Caco-2 (cell line): ENCODE data around the gene CFAP46. TPM values are rescaled to one million over a fixed set of nuclear protein-coding genes. Genes with fewer than 3 reads are reported as not detected.
A peak's percentile ranks its signal among the peaks of the same experiment; 100 is the strongest.

Experiments used
- BruUV-seq: library from RNA; stranded (reverse); fragments of 400-500 nt; replicated peaks from 2 replicates; lab custom pipeline; 2021; lab: Mats Ljungman, UMichigan
- CTCF ChIA-PET: fragments of 300-600 bp; sonication (Branson Sonifier 250); formaldehyde crosslinking; loops from one replicate; lab custom pipeline; 2022; ENCODE audit warnings: antibody characterized with exemption; lab: Charles Lee
- POLR2A ChIA-PET: fragments of 300-600 bp; sonication (Branson Sonifier 250); formaldehyde crosslinking; loops from one replicate; lab custom pipeline; 2022; ENCODE audit warnings: antibody characterized with exemption; lab: Charles Lee
- DNase-seq, 2 experiments: peaks; one replicate each; pipeline versions ENCODE4 v3.0.0 to v3.0.0-alpha.2; 2020 to 2022
- H3K27me3 ChIP-seq: replicated peaks from 2 replicates; pipeline ENCODE4 v1.6.0; 2011; ENCODE audit warnings: low read length; ENCODE audit not compliant: control insufficient read depth, insufficient read depth
- H3K36me3 ChIP-seq: 2 replicates; pipeline ENCODE4 v1.5.1; 2011; ENCODE audit warnings: low read length; ENCODE audit not compliant: control insufficient read depth, insufficient read depth
- H3K4me1 ChIP-seq: fragments of 250-450 bp; sonication (Bioruptor Pico); 2 replicates; pipeline ENCODE4 v1.5.1; 2020; ENCODE audit warnings: mild to moderate bottlenecking
- H3K4me3 ChIP-seq: 2 replicates; pipeline ENCODE4 v1.5.1; 2011; ENCODE audit warnings: low read depth, mild to moderate bottlenecking, control low read depth, low read length
- H3K9me3 ChIP-seq: fragments of 250-450 bp; sonication (Bioruptor Pico); 2 replicates; pipeline ENCODE4 v1.5.1; 2020; ENCODE audit warnings: mild to moderate bottlenecking, moderate library complexity
- H3K27ac Mint-ChIP-seq: one replicate; pipeline ENCODE4 v1.8.0; 2022; ENCODE audit warnings: mixed read lengths; ENCODE audit not compliant: unreplicated experiment
- H3K27me3 Mint-ChIP-seq: one replicate; pipeline ENCODE4 v1.8.0; 2022; ENCODE audit warnings: mixed read lengths; ENCODE audit not compliant: insufficient read depth, unreplicated experiment
- H3K36me3 Mint-ChIP-seq: one replicate; pipeline ENCODE4 v1.8.0; 2022; ENCODE audit warnings: mild to moderate bottlenecking, mixed read lengths; ENCODE audit not compliant: insufficient read depth, unreplicated experiment
- H3K4me1 Mint-ChIP-seq: one replicate; pipeline ENCODE4 v1.8.0; 2022; ENCODE audit warnings: low read depth, mixed read lengths; ENCODE audit not compliant: unreplicated experiment
- H3K4me3 Mint-ChIP-seq: one replicate; pipeline ENCODE4 v1.8.0; 2022; ENCODE audit warnings: mild to moderate bottlenecking, moderate library complexity, mixed read lengths; ENCODE audit not compliant: unreplicated experiment
- H3K9me3 Mint-ChIP-seq: one replicate; pipeline ENCODE4 v1.8.0; 2022; ENCODE audit warnings: mixed read lengths; ENCODE audit not compliant: unreplicated experiment
- intact Hi-C: fragments of 100-400 bp; cut with micrococcal nuclease; formaldehyde crosslinking; loops from one replicate; pipeline ENCODE4 v1.10.0; 2022; ENCODE audit not compliant: unreplicated experiment
- total RNA-seq: library from RNA; stranded (reverse); gene quantifications from 2 replicates; pipeline ENCODE4 v1.2.3, GENCODE V29; 2022
- TF ChIP-seq, protein P1 (sequence below), 2 experiments: fragments of 200-600 bp in 1 of 2; IDR thresholded peaks; 1 replicate in 1 of 2; 2 replicates in 1 of 2; pipeline versions ENCODE4 v1.5.1 to v1.8.0; 2011 to 2022; ENCODE audit warnings: antibody characterized with exemption in 1 of 2, control low read depth in 1 of 2, inconsistent platforms in 1 of 2, low read depth in 1 of 2, low read length in 1 of 2, mild to moderate bottlenecking in 1 of 2, moderate library complexity in 1 of 2; ENCODE audit not compliant: insufficient read depth in 1 of 2, severe bottlenecking in 1 of 2, unreplicated experiment in 1 of 2

The CFAP46 gene
- total RNA-seq, 1 experiment from 2014 or later: not detected

DNA sequence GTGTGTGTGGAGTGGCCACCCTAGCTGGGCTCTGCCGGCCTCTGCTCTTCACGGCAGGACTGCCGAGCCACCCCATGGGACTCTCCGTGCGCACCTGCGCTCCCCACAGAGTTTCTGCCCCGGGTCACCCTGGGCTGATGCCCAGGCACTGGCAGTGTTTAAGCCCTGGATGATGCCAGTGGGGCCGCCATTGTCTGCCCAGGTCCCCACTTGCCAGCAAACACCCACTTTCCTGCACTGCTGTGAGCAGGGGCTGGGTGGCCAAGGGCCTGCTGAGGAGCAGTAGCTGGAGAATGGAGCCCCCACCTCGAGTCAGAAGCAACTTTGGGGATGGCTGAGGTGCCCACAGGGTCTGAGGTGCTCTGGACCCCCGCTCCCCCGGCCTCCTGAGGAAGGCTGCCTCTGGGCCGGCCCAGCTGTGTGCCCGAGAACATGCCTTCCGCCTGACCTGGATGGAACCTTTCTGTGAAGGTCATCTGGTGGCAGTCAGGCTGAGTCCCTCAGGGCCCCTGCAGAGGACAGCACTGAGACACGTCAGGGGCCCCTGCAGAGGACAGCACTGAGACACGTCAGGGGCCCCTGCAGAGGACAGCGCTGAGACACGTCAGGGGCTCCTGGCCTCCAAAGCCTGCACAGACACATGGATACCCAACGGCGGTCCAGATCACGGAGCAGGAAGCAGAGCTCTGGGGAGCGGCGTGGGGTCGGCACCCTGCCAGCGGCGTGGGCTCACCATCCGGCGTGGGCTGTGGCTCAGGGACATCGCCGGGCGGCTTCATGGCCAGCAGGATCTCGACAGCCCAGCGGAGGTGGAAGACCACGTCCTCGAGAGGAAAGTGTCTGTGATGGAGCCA, 62.0 kb downstream of the CFAP46 start:
- Mint-ChIP-seq H3K27me3 (peaks cover 45% of the 10 kb centered on the region), H3K27ac (no peak overlapping the region), H3K36me3 (no peaks in the 10 kb centered on the region), H3K4me1 (no peaks in the 10 kb centered on the region), H3K9me3 (peaks cover 8% of the 10 kb centered on the region), H3K4me3 (no peak overlapping the region)
- TF ChIP-seq, protein P1, sequence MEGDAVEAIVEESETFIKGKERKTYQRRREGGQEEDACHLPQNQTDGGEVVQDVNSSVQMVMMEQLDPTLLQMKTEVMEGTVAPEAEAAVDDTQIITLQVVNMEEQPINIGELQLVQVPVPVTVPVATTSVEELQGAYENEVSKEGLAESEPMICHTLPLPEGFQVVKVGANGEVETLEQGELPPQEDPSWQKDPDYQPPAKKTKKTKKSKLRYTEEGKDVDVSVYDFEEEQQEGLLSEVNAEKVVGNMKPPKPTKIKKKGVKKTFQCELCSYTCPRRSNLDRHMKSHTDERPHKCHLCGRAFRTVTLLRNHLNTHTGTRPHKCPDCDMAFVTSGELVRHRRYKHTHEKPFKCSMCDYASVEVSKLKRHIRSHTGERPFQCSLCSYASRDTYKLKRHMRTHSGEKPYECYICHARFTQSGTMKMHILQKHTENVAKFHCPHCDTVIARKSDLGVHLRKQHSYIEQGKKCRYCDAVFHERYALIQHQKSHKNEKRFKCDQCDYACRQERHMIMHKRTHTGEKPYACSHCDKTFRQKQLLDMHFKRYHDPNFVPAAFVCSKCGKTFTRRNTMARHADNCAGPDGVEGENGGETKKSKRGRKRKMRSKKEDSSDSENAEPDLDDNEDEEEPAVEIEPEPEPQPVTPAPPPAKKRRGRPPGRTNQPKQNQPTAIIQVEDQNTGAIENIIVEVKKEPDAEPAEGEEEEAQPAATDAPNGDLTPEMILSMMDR (IDR thresholded peaks at IDR 0.05; ENCODE audit: insufficient read depth in 1 of 2, low read depth in 1 of 2, low read length in 1 of 2, severe bottlenecking in 1 of 2, unreplicated experiment in 1 of 2): no peak
- ChIA-PET CTCF (interaction anchor here (0.7 kb wide), 1 partner anchor 31 kb away, joined by 6 read pairs; no protein-coding TSS in a partner anchor), POLR2A (no interaction called here)
- no peaks in the 10 kb centered on the region for H3K36me3 ChIP-seq
- no peak overlapping the region for H3K4me3 ChIP-seq
- intact Hi-C loops: no loop called here
- H3K27me3 ChIP-seq: peaks cover 2% of the 10 kb centered on the region
- H3K9me3 ChIP-seq: no peaks in the 10 kb centered on the region
- no peaks in the 10 kb centered on the region for H3K4me1 ChIP-seq
- BruUV-seq: no TSS peak
- DNase-seq: peak in 1 of 2 experiments; percentile 23

DNA sequence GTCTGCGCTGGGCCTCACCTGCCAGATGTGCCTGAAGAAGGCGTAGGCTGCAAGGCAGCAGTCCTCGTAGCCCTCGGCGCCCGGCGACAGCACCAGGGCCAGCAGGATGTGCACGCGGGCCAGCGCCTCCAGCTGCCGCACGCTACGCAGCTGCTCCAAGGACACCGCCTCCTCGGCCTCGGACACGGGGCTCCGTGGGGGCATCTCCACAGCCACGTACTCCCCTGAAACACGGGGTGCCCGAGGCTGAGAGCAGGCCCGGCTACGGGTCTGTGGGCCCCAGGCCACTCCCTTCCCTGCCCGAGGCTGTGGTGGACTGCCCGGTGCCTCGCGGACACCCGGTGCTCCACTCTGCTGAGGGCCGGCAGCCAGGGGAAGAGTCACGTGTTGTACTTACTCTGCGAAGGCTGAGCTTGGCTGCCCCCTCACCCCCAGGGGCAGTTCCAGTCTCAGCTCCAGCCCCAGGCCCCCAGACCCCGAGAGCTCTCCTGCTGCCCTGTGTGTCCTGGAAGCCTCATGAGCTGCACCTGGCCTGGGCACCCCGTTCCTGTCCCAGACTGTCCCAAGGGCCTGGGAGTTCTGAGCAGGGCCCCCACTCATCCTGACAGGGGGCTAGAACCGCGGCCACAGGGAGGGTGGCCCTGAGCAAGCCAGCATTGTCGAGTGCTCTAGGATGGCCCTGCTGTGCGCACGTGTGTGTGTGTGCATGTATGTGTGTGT, 62.8 kb downstream of the CFAP46 start:
- TF ChIP-seq, protein P1 (IDR thresholded peaks at IDR 0.05; ENCODE audit: insufficient read depth in 1 of 2, low read depth in 1 of 2, low read length in 1 of 2, severe bottlenecking in 1 of 2, unreplicated experiment in 1 of 2): no peak
- no peaks in the 10 kb centered on the region for H3K9me3 ChIP-seq
- peaks cover 2% of the 10 kb centered on the region for H3K27me3 ChIP-seq
- H3K36me3 Mint-ChIP-seq: no peaks in the 10 kb centered on the region
- POLR2A ChIA-PET: no interaction called here
- no peaks in the 10 kb centered on the region for H3K4me1 ChIP-seq
- peaks cover 46% of the 10 kb centered on the region for H3K27me3 Mint-ChIP-seq
- no peaks in the 10 kb centered on the region for H3K36me3 ChIP-seq
- H3K4me3 Mint-ChIP-seq: no peak overlapping the region
- H3K9me3 Mint-ChIP-seq: peaks cover 13% of the 10 kb centered on the region
- H3K27ac Mint-ChIP-seq: no peak overlapping the region
- no peaks in the 10 kb centered on the region for H3K4me1 Mint-ChIP-seq
- BruUV-seq: no TSS peak
- CTCF ChIA-PET: no interaction called here
- H3K4me3 ChIP-seq: no peak overlapping the region; the same call in 1 of the 2 replicates
- DNase-seq: peak in 1 of 2 experiments; percentile 35
- intact Hi-C loops: no loop called here

DNA sequence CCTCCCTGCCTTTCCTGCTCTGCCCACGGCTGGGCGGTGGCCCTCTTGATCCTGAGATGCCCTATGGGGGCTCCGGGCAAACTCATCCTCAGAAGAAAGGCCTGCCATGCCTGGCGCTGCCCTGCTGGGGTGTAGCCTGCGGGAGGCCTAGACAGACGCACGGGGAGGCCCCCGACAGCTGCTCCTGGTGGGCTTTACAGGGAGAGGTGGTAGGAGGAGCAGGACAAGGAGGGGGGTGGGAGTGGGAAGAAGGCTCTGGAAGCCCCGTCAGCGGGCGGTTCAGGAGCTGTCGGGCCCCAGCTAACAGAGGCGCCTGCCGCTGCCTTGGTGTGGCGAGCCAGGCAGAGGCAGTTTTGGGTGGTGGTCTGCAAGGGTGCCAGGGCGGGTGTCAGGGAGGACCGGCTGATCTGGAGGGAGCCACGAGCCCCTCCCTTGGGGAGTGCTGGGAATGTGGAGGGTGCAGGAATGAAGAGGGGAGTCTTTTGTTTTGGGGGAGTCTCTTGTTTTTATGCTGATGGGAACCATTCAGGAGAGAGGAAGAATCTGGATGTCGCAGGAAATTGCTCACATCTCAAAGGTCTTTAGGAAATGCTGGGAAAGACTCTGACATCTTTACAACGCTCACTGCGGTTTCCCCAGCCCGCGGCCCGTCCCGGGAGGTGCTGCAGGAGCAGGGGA, 63.5 kb downstream of the CFAP46 start:
- CTCF ChIA-PET: no interaction called here
- Histone ChIP-seq H3K27me3 (peaks cover 2% of the 10 kb centered on the region), H3K4me3 (no peak overlapping the region), H3K4me1 (no peaks in the 10 kb centered on the region), H3K36me3 (no peaks in the 10 kb centered on the region), H3K9me3 (no peaks in the 10 kb centered on the region)
- Mint-ChIP-seq H3K4me1 (no peaks in the 10 kb centered on the region), H3K27me3 (peaks cover 45% of the 10 kb centered on the region), H3K4me3 (peak overlapping the region; percentile 20), H3K9me3 (peaks cover 13% of the 10 kb centered on the region), H3K36me3 (no peaks in the 10 kb centered on the region), H3K27ac (no peak overlapping the region)
- BruUV-seq: no TSS peak
- intact Hi-C loops: no loop called here
- DNase-seq: peak in 1 of 2 experiments; percentile 22
- POLR2A ChIA-PET: no interaction called here
- TF ChIP-seq, protein P1 (IDR thresholded peaks at IDR 0.05; ENCODE audit: insufficient read depth in 1 of 2, low read depth in 1 of 2, low read length in 1 of 2, severe bottlenecking in 1 of 2, unreplicated experiment in 1 of 2): no peak
